RCC 7860 (cell line): ENCODE data around the gene PMEPA1.

ENCODE experiments used
- DNase-seq: peaks from one replicate; pipeline ENCODE4 v3.0.0-alpha.2; 2015; ENCODE audit warnings: low spot score
- FAIRE-seq: peaks from 2 replicates; lab custom pipeline; 2012; peaks lifted over from hg19 to GRCh38; lab: Jason Lieb, UNC

PMEPA1 gene

GRCh38 chr20:57696401-57696961, 13.3 kb downstream of the PMEPA1 start:
- DNase-seq (no peak), FAIRE-seq (no peak)

- no peak for FAIRE-seq
- DNase-seq = no peak
Measured at GRCh38 chr20:57695940-57696339, 13.9 kb downstream of the PMEPA1 start.

- peak; percentile 94 for FAIRE-seq
- DNase-seq = peak; percentile 93
Measured at GRCh38 chr20:57695012-57695411, 14.8 kb downstream of the PMEPA1 start.

- no peak for DNase-seq
- no peak for FAIRE-seq
Measured at GRCh38 chr20:57694481-57694880, 15.3 kb downstream of the PMEPA1 start.

GRCh38 chr20:57693670-57694329, 16.0 kb downstream of the PMEPA1 start:
- FAIRE-seq (no peak), DNase-seq (peak; percentile 36)

- peak; percentile 99 for DNase-seq
Measured at GRCh38 chr20:57693002-57693582, 16.7 kb downstream of the PMEPA1 start.

GRCh38 chr20:57692393-57692792, 17.4 kb downstream of the PMEPA1 start:
- FAIRE-seq (no peak), DNase-seq (no peak)

More at GRCh38 chr20:57693002-57693582, 16.7 kb downstream of the PMEPA1 start:
- peak; percentile 97 for FAIRE-seq

- DNase-seq = no peak
- no peak for FAIRE-seq
Measured at GRCh38 chr20:57691699-57692098, 18.1 kb downstream of the PMEPA1 start.

- FAIRE-seq = no peak
- no peak for DNase-seq
Measured at GRCh38 chr20:57690525-57690924, 19.3 kb downstream of the PMEPA1 start.

GRCh38 chr20:57689745-57690481, 19.9 kb downstream of the PMEPA1 start:
- DNase-seq = no peak
- FAIRE-seq = no peak

GRCh38 chr20:57688864-57689263, 21.0 kb downstream of the PMEPA1 start:
- FAIRE-seq = no peak
- no peak for DNase-seq

- no peak for DNase-seq
- no peak for FAIRE-seq
Measured at GRCh38 chr20:57688295-57688694, 21.5 kb downstream of the PMEPA1 start.

GRCh38 chr20:57686931-57687652, 22.7 kb downstream of the PMEPA1 start:
- no peak for DNase-seq
- FAIRE-seq = no peak

- FAIRE-seq (no peak), DNase-seq (no peak)
Measured at GRCh38 chr20:57685146-57685758, 24.6 kb downstream of the PMEPA1 start.

- DNase-seq = no peak
- FAIRE-seq = no peak
Measured at GRCh38 chr20:57684808-57685140, 25.0 kb downstream of the PMEPA1 start.

- DNase-seq (no peak), FAIRE-seq (no peak)
Measured at GRCh38 chr20:57683881-57684807, 25.7 kb downstream of the PMEPA1 start.

- FAIRE-seq (no peak), DNase-seq (no peak)
Measured at GRCh38 chr20:57683287-57683686, 26.5 kb downstream of the PMEPA1 start.

GRCh38 chr20:57682184-57683101, 27.4 kb downstream of the PMEPA1 start:
- DNase-seq = no peak
- no peak for FAIRE-seq
